HepG2 (cell line): Measurements from ENCODE around the gene RGS5. TPM values are rescaled to one million over a fixed set of nuclear protein-coding genes. Genes with fewer than 3 reads are reported as not detected.

Source experiments
- ATAC-seq: fragments of 200-7000 bp; cut with Tn5 transposase; 3 replicates; pipeline ENCODE4 v1.9.1; 2020; ENCODE audit warnings: mild to moderate bottlenecking, moderate library complexity
- BruUV-seq: library from RNA; stranded (reverse); fragments of 400-500 nt; replicated peaks from 2 replicates; lab custom pipeline; 2021; lab: Mats Ljungman, UMichigan
- CTCF ChIA-PET: fragments of 300-600 bp; formaldehyde crosslinking; extraction: SDS; loops from one replicate; lab custom pipeline; 2021; ENCODE audit warnings: low total read pairs, inconsistent platforms, low intra/inter-chr PET ratio; lab: Yijun Ruan, JAX
- POLR2A ChIA-PET: fragments of 350-600 bp; sonication (Branson Sonifier 250); formaldehyde crosslinking; loops from one replicate; lab custom pipeline; 2020; ENCODE audit warnings: antibody characterized with exemption, inconsistent platforms; lab: Yijun Ruan, JAX
- DNase-seq: peaks from one replicate; pipeline ENCODE4 v3.0.0-alpha.2; 2015; ENCODE audit warnings: low spot score
- FAIRE-seq: peaks from 3 replicates; lab custom pipeline; 2011; peaks lifted over from hg19 to GRCh38; lab: Jason Lieb, UNC
- H2AFZ ChIP-seq: one replicate; pipeline ENCODE4 v1.6.1; 2011; ENCODE audit warnings: low read length, inconsistent platforms
- H3K27ac ChIP-seq: fragments of 300-600 bp; 3 replicates; pipeline ENCODE4 v1.8.0; 2011; ENCODE audit warnings: mixed run types, mild to moderate bottlenecking, mixed read lengths, low read length, inconsistent platforms; ENCODE audit not compliant: insufficient read depth; ENCODE audit errors: extremely low read length
- H3K27me3 ChIP-seq, 2 experiments: fragments of 200-600 bp in 1 of 2; 2 replicates in 1 of 2; 3 replicates in 1 of 2; pipeline versions ENCODE4 v1.6.0 to v1.8.0; 2011; ENCODE audit warnings: low read length in 2 of 2, mild to moderate bottlenecking in 2 of 2, moderate library complexity in 2 of 2, inconsistent platforms in 1 of 2; ENCODE audit not compliant: insufficient read depth in 2 of 2, control insufficient read depth in 1 of 2
- H3K36me3 ChIP-seq, 2 experiments: fragments of 200-600 bp in 1 of 2; replicated peaks in 1 of 2; 2 replicates in 1 of 2; 3 replicates in 1 of 2; pipeline versions ENCODE4 v1.5.1 to v1.8.0; 2011; ENCODE audit warnings: low read length in 2 of 2, inconsistent platforms in 1 of 2; ENCODE audit not compliant: insufficient read depth in 2 of 2, control insufficient read depth in 1 of 2
- H3K4me1 ChIP-seq: 2 replicates; pipeline ENCODE4 v1.5.1; 2012; ENCODE audit warnings: low read length, inconsistent platforms; ENCODE audit not compliant: insufficient read depth
- H3K4me2 ChIP-seq: 2 replicates; pipeline ENCODE4 v1.6.0; 2011; ENCODE audit warnings: low read depth, low read length, inconsistent platforms
- H3K4me3 ChIP-seq, 3 experiments: fragments of 200-600 bp in 1 of 3; sonication (generic), shearing (Covaris generic) in 1 of 3; replicated peaks in 1 of 3; 2 replicates each; pipeline ENCODE4 v1.5.1; 2011 to 2016; ENCODE audit warnings: low read length in 3 of 3, inconsistent platforms in 2 of 3, low read depth in 2 of 3, mild to moderate bottlenecking in 2 of 3, control low read depth in 1 of 3, mixed read lengths in 1 of 3; ENCODE audit not compliant: insufficient read depth in 1 of 3
- H3K79me2 ChIP-seq: one replicate; pipeline ENCODE4 v1.6.1; 2011; ENCODE audit warnings: low read length, inconsistent platforms; ENCODE audit not compliant: insufficient read depth
- H3K9ac ChIP-seq: 2 replicates; pipeline ENCODE4 v1.6.0; 2011; ENCODE audit warnings: mild to moderate bottlenecking, low read depth, low read length, inconsistent platforms; ENCODE audit not compliant: insufficient read depth
- H3K9me3 ChIP-seq: 2 replicates; pipeline ENCODE4 v1.5.1; 2012; ENCODE audit warnings: mild to moderate bottlenecking, low read length
- H4K20me1 ChIP-seq: 2 replicates; pipeline ENCODE4 v1.6.0; 2011; ENCODE audit warnings: inconsistent platforms, mild to moderate bottlenecking, low read length, moderate library complexity; ENCODE audit not compliant: insufficient read depth
- CC2D1A ChIP-seq: sonication (generic); formaldehyde crosslinking; IDR thresholded peaks from 2 replicates; pipeline ENCODE4 v1.8.1; 2023; ENCODE audit warnings: mild to moderate bottlenecking, missing genetic modification reagents
- DR1 ChIP-seq: sonication (generic); formaldehyde crosslinking; IDR thresholded peaks from 2 replicates; pipeline ENCODE4 v1.8.0; 2021; ENCODE audit warnings: mild to moderate bottlenecking, missing genetic modification reagents, inconsistent platforms
- MBD4 ChIP-seq: IDR thresholded peaks from 2 replicates; pipeline ENCODE4 v1.6.1; 2012; ENCODE audit warnings: low read length, inconsistent platforms, borderline replicate concordance
- MEF2D ChIP-seq: sonication (generic); formaldehyde crosslinking; IDR thresholded peaks from 2 replicates; pipeline ENCODE4 v1.5.1; 2020; ENCODE audit warnings: mild to moderate bottlenecking, missing genetic modification reagents
- NONO ChIP-seq, 2 experiments: fragments of 450-650 bp in 1 of 2; sonication (generic) in 1 of 2; formaldehyde crosslinking in 1 of 2; IDR thresholded peaks in 1 of 2; conservative IDR thresholded peaks in 1 of 2; 2 replicates each; pipeline versions ENCODE4 v1.6.1 to v1.8.0; 2017 to 2022; ENCODE audit warnings: mild to moderate bottlenecking in 1 of 2, missing genetic modification reagents in 1 of 2, moderate library complexity in 1 of 2
- SAP130 ChIP-seq: IDR thresholded peaks from 2 replicates; pipeline ENCODE4 v1.6.1; 2016; ENCODE audit warnings: low read depth
- SMAD1 ChIP-seq: sonication (generic); formaldehyde crosslinking; IDR thresholded peaks from 2 replicates; pipeline ENCODE4 v1.4.0; 2020; ENCODE audit warnings: missing genetic modification reagents, low read depth, mild to moderate bottlenecking, borderline replicate concordance
- SPEN ChIP-seq: sonication (generic); formaldehyde crosslinking; IDR thresholded peaks from 2 replicates; pipeline ENCODE4 v1.5.1; 2020; ENCODE audit warnings: low read depth, mild to moderate bottlenecking, missing genetic modification reagents
- ZNF138 ChIP-seq: sonication (generic); formaldehyde crosslinking; IDR thresholded peaks from 2 replicates; pipeline ENCODE4 v1.5.0; 2020; ENCODE audit warnings: mild to moderate bottlenecking, low read depth, missing genetic modification reagents
- ZNF441 ChIP-seq: sonication (generic); formaldehyde crosslinking; IDR thresholded peaks from 2 replicates; pipeline ENCODE4 v1.7.0; 2021; ENCODE audit warnings: missing genetic modification reagents, borderline replicate concordance
- ZNF451 ChIP-seq: sonication (generic); formaldehyde crosslinking; IDR thresholded peaks from 2 replicates; pipeline ENCODE4 v1.5.0; 2020; ENCODE audit warnings: mild to moderate bottlenecking, missing genetic modification reagents
- ZNF644 ChIP-seq: IDR thresholded peaks from 2 replicates; pipeline ENCODE4 v1.6.1; 2016; ENCODE audit warnings: low read depth
- ZNF674 ChIP-seq: sonication (generic); formaldehyde crosslinking; IDR thresholded peaks from 2 replicates; pipeline ENCODE4 v1.5.0; 2020; ENCODE audit warnings: low read depth, mild to moderate bottlenecking, missing genetic modification reagents
- ZNF83 ChIP-seq: sonication (generic); formaldehyde crosslinking; IDR thresholded peaks from 2 replicates; pipeline ENCODE4 v1.4.0; 2020; ENCODE audit warnings: missing genetic modification reagents, mild to moderate bottlenecking, borderline replicate concordance
- ZNF891 ChIP-seq: sonication (generic); formaldehyde crosslinking; IDR thresholded peaks from 2 replicates; pipeline ENCODE4 v1.5.0; 2020; ENCODE audit warnings: mild to moderate bottlenecking, missing genetic modification reagents
- WGBS: methylation state at CpG from one replicate; pipeline ENCODE4 v1.1.6; 2017; ENCODE audit warnings: low lambda C conversion rate; 5-methylcytosine and 5-hydroxymethylcytosine counted together
- in situ Hi-C: cut with HindIII; loops from 2 replicates; pipeline ENCODE4 v1.10.0; 2017; ENCODE audit warnings: low pct_unique_long_range_greater_than_20kb; ENCODE audit not compliant: extremely low pct_ligation_motif_present
- intact Hi-C: fragments of 100-400 bp; cut with micrococcal nuclease; formaldehyde crosslinking; loops from one replicate; pipeline ENCODE4 v1.10.0; 2022; ENCODE audit not compliant: unreplicated experiment
- polyA plus RNA-seq, 8 experiments: library from polyadenylated mRNA; depleted of rRNA in 3 of 8; stranded (reverse) in 7 of 8; unstranded in 1 of 8; fragments of >200 nt; fragmentation: Illumina TruSeq in 4 of 8; extraction: Trizol in 4 of 8; gene quantifications; 2 replicates each; pipeline versions ENCODE4 v1.2.1 to v1.2.3, GENCODE V29; 2011 to 2016; ENCODE audit warnings: low read depth in 4 of 8, missing spikeins in 1 of 8, mixed read lengths in 1 of 8; ENCODE audit not compliant: insufficient read depth in 1 of 8
- total RNA-seq, 5 experiments: library from RNA; depleted of rRNA; stranded (reverse); fragments of >200 nt; fragmentation: Illumina TruSeq; extraction: Trizol; gene quantifications; 2 replicates each; pipeline ENCODE4 v1.2.3, GENCODE V29; 2016; ENCODE audit warnings: low read depth in 1 of 5
- TF ChIP-seq, protein P1 (sequence below), 2 experiments: sonication (generic) in 1 of 2; formaldehyde crosslinking in 1 of 2; IDR thresholded peaks; 2 replicates each; pipeline versions ENCODE4 v1.4.0 to v1.6.1; 2016 to 2020; ENCODE audit warnings: borderline replicate concordance in 1 of 2, low read depth in 1 of 2, mild to moderate bottlenecking in 1 of 2, missing genetic modification reagents in 1 of 2
- TF ChIP-seq, protein P2 (sequence below): sonication (generic); formaldehyde crosslinking; conservative IDR thresholded peaks from 2 replicates; pipeline ENCODE4 v1.8.1; 2023; ENCODE audit warnings: missing genetic modification reagents

The RGS5 gene
- total and polyA plus RNA-seq, 2 of the 13 experiments (the other 11 are each of a cell fraction or from before 2014, with no cell fraction given), result 1.9 to 2.3 TPM

DNA sequence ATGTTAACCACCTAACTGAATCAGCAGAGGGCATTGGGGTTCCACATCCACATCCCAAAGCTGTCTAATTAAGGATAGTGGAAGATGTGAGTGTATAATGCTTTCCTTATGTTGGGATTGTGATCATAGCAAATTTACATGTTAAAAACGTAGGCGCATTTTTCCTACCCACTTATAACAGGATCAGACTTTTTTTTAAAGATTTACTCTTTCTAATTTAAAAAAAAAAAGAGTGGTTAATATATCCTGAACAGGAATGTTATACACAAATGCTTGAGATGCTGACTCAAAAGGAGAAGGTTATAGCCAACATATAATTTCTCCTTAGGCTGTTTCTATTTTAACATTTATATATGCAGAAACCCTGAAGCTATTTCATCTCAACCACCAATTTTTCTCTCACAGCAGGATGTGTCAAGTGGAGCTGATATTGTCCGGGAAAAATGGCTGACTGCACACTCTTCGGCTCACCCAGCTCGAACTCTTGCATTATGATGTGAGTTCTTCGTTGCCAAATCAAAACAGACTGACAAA lies 40.3 kb downstream of the RGS5 start (continued):
- no peak for TF ChIP-seq MEF2D
- no peak for TF ChIP-seq ZNF674 (CRISPR knock-in tag)

DNA sequence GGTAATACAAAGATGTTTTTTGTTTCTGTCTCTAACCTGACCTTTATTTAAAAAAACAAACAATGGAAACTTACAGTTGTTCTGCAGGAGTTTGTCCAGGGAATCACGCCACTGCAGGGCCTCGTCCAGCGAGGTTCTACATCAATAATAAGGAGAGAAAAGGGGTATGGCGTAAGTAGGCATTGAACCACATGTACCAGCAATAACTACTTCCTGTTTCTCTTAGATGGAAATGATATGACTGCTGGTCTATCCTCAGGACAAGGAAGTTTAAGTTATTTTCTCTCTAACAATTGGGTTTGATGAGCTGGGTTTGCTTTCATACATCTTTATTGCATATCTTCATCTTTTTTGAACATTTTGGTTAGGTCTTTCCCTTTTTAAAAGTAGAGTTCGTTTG lies 40.9 kb downstream of the RGS5 start:
- DNase-seq (no peak), ATAC-seq (no peak), FAIRE-seq (no peak)
- Histone ChIP-seq H3K27ac (no peak overlapping the region), H4K20me1 (no peaks in the 10 kb centered on the region), H3K4me1 (no peaks in the 10 kb centered on the region), H3K9ac (no peak overlapping the region), H3K4me3 (no peak overlapping the region), H2AFZ (no peak overlapping the region), H3K9me3 (no peaks in the 10 kb centered on the region), H3K79me2 (no peaks in the 10 kb centered on the region), H3K4me2 (no peak overlapping the region), H3K27me3 (no peaks in the 10 kb centered on the region), H3K36me3 (no peaks in the 10 kb centered on the region)
- in situ Hi-C loops (no loop called here), intact Hi-C loops (no loop called here)
- POLR2A ChIA-PET, result no interaction called here
- TF ChIP-seq SMAD1, result no peak
- TF ChIP-seq ZNF83, result no peak
- TF ChIP-seq NONO (IDR thresholded peaks at IDR 0.05), result no peak
- TF ChIP-seq NONO (CRISPR knock-in tag; conservative IDR thresholded peaks at IDR 0.05), result no peak
- no peak for TF ChIP-seq MBD4
- no peak for TF ChIP-seq ZNF451 (CRISPR knock-in tag)
- no peak for TF ChIP-seq ZNF644 (CRISPR knock-in tag)
- no peak for TF ChIP-seq ZNF891 (CRISPR knock-in tag)
- TF ChIP-seq SPEN (CRISPR knock-in tag), result no peak
- no peak for TF ChIP-seq SAP130 (CRISPR knock-in tag)
- TF ChIP-seq, protein P1, sequence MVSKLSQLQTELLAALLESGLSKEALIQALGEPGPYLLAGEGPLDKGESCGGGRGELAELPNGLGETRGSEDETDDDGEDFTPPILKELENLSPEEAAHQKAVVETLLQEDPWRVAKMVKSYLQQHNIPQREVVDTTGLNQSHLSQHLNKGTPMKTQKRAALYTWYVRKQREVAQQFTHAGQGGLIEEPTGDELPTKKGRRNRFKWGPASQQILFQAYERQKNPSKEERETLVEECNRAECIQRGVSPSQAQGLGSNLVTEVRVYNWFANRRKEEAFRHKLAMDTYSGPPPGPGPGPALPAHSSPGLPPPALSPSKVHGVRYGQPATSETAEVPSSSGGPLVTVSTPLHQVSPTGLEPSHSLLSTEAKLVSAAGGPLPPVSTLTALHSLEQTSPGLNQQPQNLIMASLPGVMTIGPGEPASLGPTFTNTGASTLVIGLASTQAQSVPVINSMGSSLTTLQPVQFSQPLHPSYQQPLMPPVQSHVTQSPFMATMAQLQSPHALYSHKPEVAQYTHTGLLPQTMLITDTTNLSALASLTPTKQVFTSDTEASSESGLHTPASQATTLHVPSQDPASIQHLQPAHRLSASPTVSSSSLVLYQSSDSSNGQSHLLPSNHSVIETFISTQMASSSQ (IDR thresholded peaks at IDR 0.05; ENCODE audit: low read depth), result no peak
- TF ChIP-seq, protein P1 (CRISPR knock-in tag; IDR thresholded peaks at IDR 0.05; ENCODE audit: borderline replicate concordance), result no peak
- TF ChIP-seq DR1 (CRISPR knock-in tag), result no peak
- no peak for TF ChIP-seq ZNF441 (CRISPR knock-in tag)
- TF ChIP-seq CC2D1A (CRISPR knock-in tag), result no peak
- TF ChIP-seq ZNF138, result no peak
- TF ChIP-seq, protein P2, sequence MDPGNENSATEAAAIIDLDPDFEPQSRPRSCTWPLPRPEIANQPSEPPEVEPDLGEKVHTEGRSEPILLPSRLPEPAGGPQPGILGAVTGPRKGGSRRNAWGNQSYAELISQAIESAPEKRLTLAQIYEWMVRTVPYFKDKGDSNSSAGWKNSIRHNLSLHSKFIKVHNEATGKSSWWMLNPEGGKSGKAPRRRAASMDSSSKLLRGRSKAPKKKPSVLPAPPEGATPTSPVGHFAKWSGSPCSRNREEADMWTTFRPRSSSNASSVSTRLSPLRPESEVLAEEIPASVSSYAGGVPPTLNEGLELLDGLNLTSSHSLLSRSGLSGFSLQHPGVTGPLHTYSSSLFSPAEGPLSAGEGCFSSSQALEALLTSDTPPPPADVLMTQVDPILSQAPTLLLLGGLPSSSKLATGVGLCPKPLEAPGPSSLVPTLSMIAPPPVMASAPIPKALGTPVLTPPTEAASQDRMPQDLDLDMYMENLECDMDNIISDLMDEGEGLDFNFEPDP (CRISPR knock-in tag), result no peak
- WGBS, result 34% methylated on average over 5 of the region's 5 CpGs
- no TSS peak for BruUV-seq
- CTCF ChIA-PET, result no interaction called here
